GM12878 (cell line): ENCODE measurements around the gene PPM1N.

Source experiments
- BHLHE40 ChIP-seq, 2 experiments: fragments of 450-650 bp in 1 of 2; IDR thresholded peaks; 2 replicates each; pipeline ENCODE4 v1.6.1; 2011 to 2017; ENCODE audit warnings: low read depth in 2 of 2, borderline replicate concordance in 1 of 2, improper control_type of control experiment in 1 of 2, low read length in 1 of 2, mild to moderate bottlenecking in 1 of 2
- CTCF ChIP-seq, 3 experiments: IDR thresholded peaks in 2 of 3; conservative IDR thresholded peaks in 1 of 3; 2 replicates each; pipeline ENCODE4 v1.5.1; 2011; ENCODE audit warnings: low read depth in 3 of 3, low read length in 3 of 3, mild to moderate bottlenecking in 3 of 3, control low read depth in 2 of 3, moderate library complexity in 2 of 3, inconsistent platforms in 1 of 3, mixed read lengths in 1 of 3; ENCODE audit not compliant: control insufficient read depth in 2 of 3, insufficient read depth in 1 of 3; ENCODE audit errors: extremely low read depth in 1 of 3
- HCFC1 ChIP-seq: fragments of 150-350 bp; IDR thresholded peaks from 2 replicates; pipeline ENCODE4 v1.6.1; 2014; ENCODE audit warnings: low read length
- HDGF ChIP-seq: fragments of 450-650 bp; IDR thresholded peaks from 2 replicates; pipeline ENCODE4 v1.6.1; 2016; ENCODE audit warnings: antibody characterized with exemption
- NRF1 ChIP-seq: conservative IDR thresholded peaks from 2 replicates; pipeline ENCODE4 v1.6.1; 2011; ENCODE audit warnings: mild to moderate bottlenecking, low read depth, low read length, improper control_type of control experiment
- POLR2A ChIP-seq: IDR thresholded peaks from 2 replicates; pipeline ENCODE4 v1.6.1; 2011; ENCODE audit warnings: low read depth, mild to moderate bottlenecking, low read length
- SMAD1 ChIP-seq: fragments of 450-650 bp; IDR thresholded peaks from 2 replicates; pipeline ENCODE4 v1.6.1; 2018; ENCODE audit warnings: mild to moderate bottlenecking, low read depth; ENCODE audit not compliant: partially characterized antibody
- STAT3 ChIP-seq: IDR thresholded peaks from 2 replicates; pipeline ENCODE4 v1.6.1; 2011; ENCODE audit warnings: low read depth, low read length, improper control_type of control experiment
- WRNIP1 ChIP-seq: IDR thresholded peaks from 2 replicates; pipeline ENCODE4 v1.6.1; 2011; ENCODE audit warnings: low read depth, low read length, improper control_type of control experiment, borderline replicate concordance
- ZNF687 ChIP-seq: fragments of 450-650 bp; IDR thresholded peaks from 2 replicates; pipeline ENCODE4 v1.6.1; 2017; ENCODE audit warnings: mild to moderate bottlenecking, moderate library complexity

GRCh38 chr19:45476304-45476703 is 21.9 kb upstream of the PPM1N start:
- TF ChIP-seq HDGF (no peak), POLR2A (no peak), ZNF687 (no peak), SMAD1 (no peak), HCFC1 (no peak), STAT3 (no peak), NRF1 (no peak), CTCF (IDR thresholded peaks at IDR 0.05 in 2 of 3, conservative IDR thresholded peaks at IDR 0.05 in 1 of 3; ENCODE audit: control insufficient read depth in 2 of 3, extremely low read depth in 1 of 3, insufficient read depth in 1 of 3, low read depth in 3 of 3, low read length in 3 of 3) (no peak), BHLHE40 (IDR thresholded peaks at IDR 0.05; ENCODE audit: borderline replicate concordance in 1 of 2, low read depth in 2 of 2, low read length in 1 of 2) (no peak), WRNIP1 (no peak)
